ENCODE measurements around the gene BCL2L12.

The BCL2L12 gene

GRCh38 chr19:49692147-49692506 is 26.4 kb downstream of the BCL2L12 start:
- H3K36me3 Mint-ChIP-seq (ENCODE audit: low read depth): peaks cover 23% of the 10 kb centered on the region
- no peak for DNase-seq
- peak overlapping the region; percentile 91 for H3K4me3 Mint-ChIP-seq
- H3K4me1 Mint-ChIP-seq: peaks cover 61% of the 10 kb centered on the region
- H3K27ac Mint-ChIP-seq: no peak overlapping the region
- TF ChIP-seq CTCF (IDR thresholded peaks at IDR 0.05): no peak
- no peaks in the 10 kb centered on the region for H3K9me3 Mint-ChIP-seq
- no peaks in the 10 kb centered on the region for H3K27me3 Mint-ChIP-seq (ENCODE audit: low read depth, poor library complexity)

- DNase-seq: no peak
- Mint-ChIP-seq H3K4me1 (peaks cover 33% of the 10 kb centered on the region), H3K27me3 (ENCODE audit: low read depth, poor library complexity) (no peaks in the 10 kb centered on the region), H3K27ac (no peak overlapping the region), H3K9me3 (no peaks in the 10 kb centered on the region), H3K36me3 (ENCODE audit: low read depth) (peaks cover 30% of the 10 kb centered on the region), H3K4me3 (no peak overlapping the region)
- no peak for TF ChIP-seq CTCF (IDR thresholded peaks at IDR 0.05)
These were observed 30.4 kb downstream of the BCL2L12 start for GRCh38 chr19:49696115-49696514.

- DNase-seq: no peak
- H3K27ac Mint-ChIP-seq: no peak overlapping the region
- H3K4me3 Mint-ChIP-seq: no peak overlapping the region
- no peaks in the 10 kb centered on the region for H3K9me3 Mint-ChIP-seq
- peaks cover 30% of the 10 kb centered on the region for H3K4me1 Mint-ChIP-seq
- no peaks in the 10 kb centered on the region for H3K27me3 Mint-ChIP-seq (ENCODE audit: low read depth, poor library complexity)
- no peak for TF ChIP-seq CTCF (IDR thresholded peaks at IDR 0.05)
- peaks cover 30% of the 10 kb centered on the region for H3K36me3 Mint-ChIP-seq (ENCODE audit: low read depth)
These were observed 31.1 kb downstream of the BCL2L12 start for GRCh38 chr19:49696865-49697264.

- TF ChIP-seq CTCF (IDR thresholded peaks at IDR 0.05): no peak
- Mint-ChIP-seq H3K27me3 (ENCODE audit: low read depth, poor library complexity) (no peaks in the 10 kb centered on the region), H3K4me3 (no peak overlapping the region), H3K27ac (no peak overlapping the region), H3K9me3 (no peaks in the 10 kb centered on the region), H3K4me1 (peaks cover 24% of the 10 kb centered on the region), H3K36me3 (ENCODE audit: low read depth) (peaks cover 22% of the 10 kb centered on the region)
- no peak for DNase-seq
These were observed 33.6 kb downstream of the BCL2L12 start for GRCh38 chr19:49699364-49699763.

GRCh38 chr19:49700563-49700962 is 34.8 kb downstream of the BCL2L12 start:
- no peak for TF ChIP-seq CTCF (IDR thresholded peaks at IDR 0.05)
- no peaks in the 10 kb centered on the region for H3K27me3 Mint-ChIP-seq (ENCODE audit: low read depth, poor library complexity)
- peaks cover 30% of the 10 kb centered on the region for H3K36me3 Mint-ChIP-seq (ENCODE audit: low read depth)
- H3K9me3 Mint-ChIP-seq: no peaks in the 10 kb centered on the region
- peak overlapping the region; percentile 33 for H3K4me3 Mint-ChIP-seq
- no peak for DNase-seq
- peak overlapping the region; percentile 92 for H3K27ac Mint-ChIP-seq
- peaks cover 24% of the 10 kb centered on the region for H3K4me1 Mint-ChIP-seq

- Mint-ChIP-seq H3K27me3 (ENCODE audit: low read depth, poor library complexity) (no peaks in the 10 kb centered on the region), H3K9me3 (no peaks in the 10 kb centered on the region), H3K4me1 (peaks cover 28% of the 10 kb centered on the region), H3K4me3 (peak overlapping the region; percentile 33), H3K36me3 (ENCODE audit: low read depth) (peaks cover 33% of the 10 kb centered on the region), H3K27ac (peak overlapping the region; percentile 92)
- no peak for TF ChIP-seq CTCF (IDR thresholded peaks at IDR 0.05)
- DNase-seq: peak; percentile 64
These were observed 35.6 kb downstream of the BCL2L12 start for GRCh38 chr19:49701271-49701786.

Measured in nephron progenitor cell (in vitro differentiated cells).